ENCODE data around the gene HNRNPUL2.
"Not testable (repeated sequence)": the region's sequence is repeated elsewhere in the genome, so short reads cannot be mapped to it uniquely, and the experiment has no call there.

HNRNPUL2 gene

GRCh38 chr11:62702246-62702645 is 25.0 kb downstream of the HNRNPUL2 start:
- DNase-seq: no peak

- peak; percentile 52 to 61 (median 56) for DNase-seq
These were observed 32.6 kb downstream of the HNRNPUL2 start for GRCh38 chr11:62694455-62695167.

DNA sequence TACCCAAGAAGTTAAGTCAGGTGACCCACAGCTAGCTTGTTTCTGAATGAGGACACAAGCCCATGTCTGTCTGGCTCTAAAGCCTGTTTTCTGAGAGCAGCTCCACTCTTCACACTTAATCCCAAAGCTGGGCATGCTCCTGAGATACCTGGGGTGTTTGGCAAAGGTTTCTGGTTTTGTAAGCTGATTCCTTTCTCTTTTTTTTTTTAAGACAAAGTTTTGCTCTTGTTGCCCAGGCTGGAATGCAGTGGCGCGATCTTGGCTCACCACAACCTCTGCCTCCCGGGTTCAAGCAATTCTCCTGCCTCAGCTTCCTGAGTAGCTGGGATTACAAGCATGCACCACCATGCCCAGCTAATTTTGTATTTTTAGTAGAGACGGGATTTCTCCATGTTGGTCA is 33.6 kb downstream of the HNRNPUL2 start:
- DNase-seq: not testable (repeated sequence)

DNA sequence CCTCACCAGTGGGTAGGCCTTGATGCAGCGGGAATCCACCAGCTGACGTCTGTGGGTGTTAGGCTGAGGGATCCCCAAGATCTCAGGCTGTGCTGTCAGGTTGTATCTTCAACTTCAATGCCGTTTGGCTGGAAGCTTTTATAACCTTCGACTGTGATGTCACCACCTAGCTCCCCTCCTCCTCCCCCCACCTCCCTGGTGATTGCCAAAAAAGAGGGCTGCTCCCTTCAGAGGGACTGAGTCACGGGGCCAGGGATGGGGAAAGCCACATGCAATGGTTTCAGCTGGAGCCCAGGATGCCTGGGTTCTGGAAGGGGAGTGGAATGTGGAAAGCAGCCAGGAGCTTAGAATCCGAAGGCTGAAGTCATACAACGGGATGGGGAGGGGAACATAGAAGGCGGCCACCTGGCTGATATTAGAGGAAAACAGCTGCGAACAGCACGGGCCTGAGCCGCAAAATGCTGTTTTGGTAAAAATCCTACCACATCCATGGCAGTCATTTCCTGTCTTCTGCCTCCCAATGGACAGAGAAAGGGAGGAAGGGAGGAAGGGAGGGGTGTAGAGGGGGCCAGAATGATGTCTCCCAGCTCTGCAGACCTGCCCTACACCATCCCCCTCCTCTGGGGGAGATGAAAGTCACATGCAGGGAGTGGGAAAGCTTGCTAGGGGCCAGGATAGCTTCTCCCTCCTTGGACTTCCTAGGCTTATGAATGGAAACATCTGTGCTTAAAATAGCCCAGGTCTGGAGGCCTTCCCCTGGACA is 37.7 kb downstream of the HNRNPUL2 start, which contains the start of gene LRRN4CL:
LRRN4CL (minus strand) TSS at position 110 of the 763 bp plus-strand sequence. CDS start 1,022 bp downstream, outside the sequence.
- no peak for DNase-seq

DNA sequence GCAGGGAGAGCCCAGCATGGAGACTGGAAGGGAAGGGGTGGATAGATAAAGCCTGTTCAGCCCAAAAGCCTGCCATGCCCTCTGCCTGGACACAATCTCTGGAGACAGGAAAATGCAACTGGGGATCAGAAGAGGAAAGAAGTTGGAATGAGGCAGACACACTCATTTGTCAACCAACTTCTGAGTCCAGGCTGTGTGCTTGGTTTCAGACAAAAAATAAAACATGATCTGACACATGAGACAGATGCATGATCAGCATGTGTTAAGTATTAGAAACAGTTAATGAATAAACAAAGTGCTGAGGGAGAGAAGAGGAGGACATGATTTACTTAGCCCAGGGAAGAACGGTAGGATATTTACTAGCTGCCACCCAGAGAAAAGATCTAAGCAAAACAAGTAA is 38.8 kb downstream of the HNRNPUL2 start:
- no peak for DNase-seq

DNA sequence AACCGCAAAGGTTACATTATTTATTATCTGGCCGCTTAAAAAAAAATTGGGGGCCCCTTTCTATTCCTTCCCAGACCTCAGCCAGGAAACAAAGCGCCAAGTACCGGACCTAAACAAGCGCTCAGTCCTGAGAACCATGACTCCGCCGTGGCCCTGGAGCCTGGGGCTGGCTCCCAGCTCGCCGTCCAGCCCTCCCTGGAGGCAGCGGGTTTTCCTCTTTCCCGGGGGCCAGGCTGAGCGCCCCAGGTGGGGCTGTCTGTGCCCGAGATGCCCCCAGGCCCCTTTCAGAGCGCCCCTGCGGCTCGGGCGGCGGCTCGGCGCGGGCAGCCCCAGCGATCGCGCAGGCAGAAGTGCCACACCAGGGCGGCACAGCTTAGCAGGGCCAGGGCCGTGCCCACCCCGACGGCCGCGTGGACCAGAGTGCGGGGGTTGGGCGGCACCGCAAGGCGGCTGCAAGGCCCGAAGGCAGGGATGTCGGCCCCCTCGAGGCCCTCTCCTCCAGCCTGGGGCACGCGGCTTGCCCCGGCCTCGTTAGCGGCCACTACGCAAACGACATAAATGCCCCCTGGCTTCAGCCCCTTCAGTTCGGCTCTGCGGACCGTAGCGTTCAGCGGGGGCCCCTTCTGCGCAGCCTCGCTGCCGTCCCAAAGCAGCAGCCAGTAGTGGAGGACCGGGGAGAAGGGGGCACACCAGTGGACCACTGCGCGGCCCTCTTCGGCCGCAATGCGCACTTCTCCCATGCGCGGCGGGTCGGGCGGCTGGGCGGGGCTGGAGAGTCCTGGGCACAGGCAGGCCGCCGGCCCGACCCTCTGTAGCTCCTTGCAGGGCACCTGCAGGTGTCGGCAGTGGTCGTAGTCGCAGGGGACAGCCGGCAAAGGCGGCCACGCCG is 39.5 kb downstream of the HNRNPUL2 start:
- no peak for DNase-seq

DNA sequence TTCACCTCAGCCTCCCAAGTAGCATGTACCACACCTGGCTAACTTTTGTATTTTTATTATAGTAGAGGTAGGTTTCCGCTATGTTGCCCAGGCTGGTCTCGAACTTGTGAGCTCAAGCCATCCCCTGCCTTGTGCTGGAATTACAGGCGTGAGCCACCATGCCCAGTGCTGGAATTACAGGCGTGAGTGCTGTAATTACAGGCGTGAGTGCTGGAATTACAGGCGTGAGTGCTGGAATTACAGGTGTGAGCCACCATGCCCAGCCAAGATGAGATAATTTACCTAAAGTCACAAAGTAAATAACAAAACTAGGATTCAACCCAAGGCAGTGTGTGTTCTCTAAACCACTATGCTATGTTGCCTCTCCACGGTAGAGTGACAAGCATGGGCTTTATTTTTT is 44.7 kb downstream of the HNRNPUL2 start:
- DNase-seq: no peak

GRCh38 chr11:62680825-62681240 is 46.4 kb downstream of the HNRNPUL2 start:
- DNase-seq: peak in 1 of 4 experiments; percentile 21

DNA sequence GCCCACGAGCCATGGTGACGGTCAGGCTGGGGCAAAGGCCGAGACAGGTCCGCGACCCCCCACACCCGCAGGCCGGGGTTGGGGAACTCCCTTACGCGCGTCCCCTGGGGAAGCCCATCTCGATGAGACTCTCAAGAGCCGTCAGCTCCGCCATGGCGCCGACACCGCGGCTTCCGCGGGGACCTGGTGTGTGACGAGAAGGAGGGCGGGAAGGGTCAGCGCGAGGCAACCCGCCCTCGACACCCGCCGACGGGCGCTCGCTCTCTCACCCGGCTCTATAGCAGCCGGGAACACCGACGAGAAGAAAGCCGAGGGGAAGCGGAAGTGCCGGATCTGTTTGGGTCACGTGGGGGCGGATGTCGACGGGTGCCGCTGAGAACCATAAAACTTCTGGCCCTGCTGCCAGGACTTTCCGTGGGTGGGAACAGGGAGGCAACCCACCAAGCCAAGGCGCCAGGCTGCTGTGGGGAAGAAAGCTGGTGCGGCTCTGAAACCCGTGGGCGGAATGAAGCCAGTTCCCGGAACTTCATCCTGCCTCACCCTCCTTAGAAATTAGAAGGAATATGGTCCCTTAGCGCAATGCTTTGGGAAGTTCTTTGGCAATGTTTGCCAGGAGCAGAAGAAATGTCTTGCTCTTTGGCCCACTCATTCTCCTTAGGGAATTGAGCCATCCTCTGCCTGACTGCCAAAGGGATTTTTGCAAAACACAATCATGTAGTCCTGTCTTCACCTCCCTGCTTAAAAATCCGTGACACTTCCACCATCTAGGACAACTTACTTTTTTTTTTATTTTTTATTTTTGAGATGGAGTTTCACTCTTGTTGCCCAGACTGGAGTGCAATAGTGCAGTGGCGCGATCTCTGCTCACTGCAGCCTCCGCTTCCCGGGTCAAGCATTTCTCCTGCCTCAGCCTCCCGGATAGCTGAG is 48.2 kb downstream of the HNRNPUL2 start, which contains the start of gene UBXN1:
UBXN1 (minus strand) TSS at position 304 of the 927 bp plus-strand sequence; CDS start at position 154, 150 bp downstream.
- DNase-seq: peak; percentile 64 to 75 (median 70)

DNA sequence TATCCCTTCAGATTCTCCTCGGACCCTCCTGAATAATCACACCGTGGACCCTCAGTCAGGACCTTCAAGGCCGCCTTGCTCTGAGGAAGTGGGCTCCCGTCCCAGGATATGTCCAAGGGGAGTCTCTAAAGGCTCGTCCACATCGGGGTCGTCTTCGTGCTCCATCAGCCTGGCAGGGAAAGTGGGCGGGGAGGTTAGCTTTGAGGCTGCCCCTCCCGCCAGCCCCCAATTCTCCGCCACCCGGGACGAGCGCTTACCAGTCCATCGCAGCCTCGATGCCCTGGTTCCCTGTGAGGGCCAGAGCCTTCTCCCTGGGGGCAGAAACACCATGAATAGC is 48.9 kb downstream of the HNRNPUL2 start:
- DNase-seq: no peak

- DNase-seq: no peak
These were observed 49.5 kb downstream of the HNRNPUL2 start for GRCh38 chr11:62677714-62678113.

GRCh38 chr11:62677156-62677555 is 50.1 kb downstream of the HNRNPUL2 start:
- no peak for DNase-seq

GRCh38 chr11:62676698-62677097 is 50.6 kb downstream of the HNRNPUL2 start:
- no peak for DNase-seq

GRCh38 chr11:62675415-62675814 is 51.8 kb downstream of the HNRNPUL2 start:
- not testable (repeated sequence) for DNase-seq

DNA sequence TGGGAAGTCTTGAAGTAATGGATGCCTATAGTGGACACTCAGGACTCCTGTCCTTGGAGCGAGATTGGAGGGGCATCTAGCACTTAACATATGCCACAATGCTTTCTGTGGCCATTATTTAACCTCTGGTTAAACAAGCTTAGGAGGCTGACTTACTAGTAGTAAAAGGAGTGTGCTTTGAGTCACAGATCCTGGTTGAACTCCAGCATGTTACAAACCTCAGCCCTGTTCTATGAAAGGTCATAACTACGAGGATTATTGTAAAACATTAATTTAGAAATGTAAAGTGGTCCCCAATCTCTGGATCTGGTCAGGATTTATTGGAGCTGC is 54.1 kb downstream of the HNRNPUL2 start:
- no peak for DNase-seq

DNA sequence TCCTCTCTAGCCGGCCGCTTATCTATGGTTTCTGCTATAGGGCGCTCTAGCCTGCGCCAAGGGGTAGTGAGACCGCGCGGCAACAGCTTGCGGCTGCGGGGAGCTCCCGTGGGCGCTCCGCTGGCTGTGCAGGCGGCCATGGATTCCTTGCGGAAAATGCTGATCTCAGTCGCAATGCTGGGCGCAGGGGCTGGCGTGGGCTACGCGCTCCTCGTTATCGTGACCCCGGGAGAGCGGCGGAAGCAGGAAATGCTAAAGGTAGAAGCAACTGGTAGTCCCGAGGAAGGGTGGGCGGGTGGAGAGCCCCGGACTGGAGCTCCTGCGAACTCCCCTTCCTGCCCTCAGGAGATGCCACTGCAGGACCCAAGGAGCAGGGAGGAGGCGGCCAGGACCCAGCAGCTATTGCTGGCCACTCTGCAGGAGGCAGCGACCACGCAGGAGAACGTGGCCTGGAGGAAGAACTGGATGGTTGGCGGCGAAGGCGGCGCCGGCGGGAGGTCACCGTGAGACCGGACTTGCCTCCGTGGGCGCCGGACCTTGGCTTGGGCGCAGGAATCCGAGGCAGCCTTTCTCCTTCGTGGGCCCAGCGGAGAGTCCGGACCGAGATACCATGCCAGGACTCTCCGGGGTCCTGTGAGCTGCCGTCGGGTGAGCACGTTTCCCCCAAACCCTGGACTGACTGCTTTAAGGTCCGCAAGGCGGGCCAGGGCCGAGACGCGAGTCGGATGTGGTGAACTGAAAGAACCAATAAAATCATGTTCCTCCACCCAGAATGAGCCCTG is 55.5 kb downstream of the HNRNPUL2 start, which contains the start of the genes LBHD1 and UQCC3:
LBHD1 (minus strand) TSS at position 660 of the 782 bp plus-strand sequence. CDS start 2,236 bp downstream, outside the sequence.
UQCC3 (plus strand) TSS at position 66 of the 782 bp plus-strand sequence; CDS start at position 139, 73 bp downstream.
- peak; percentile 38 to 60 (median 43) for DNase-seq

- no peak for DNase-seq
These were observed 56.0 kb downstream of the HNRNPUL2 start for GRCh38 chr11:62671236-62671607.

DNA sequence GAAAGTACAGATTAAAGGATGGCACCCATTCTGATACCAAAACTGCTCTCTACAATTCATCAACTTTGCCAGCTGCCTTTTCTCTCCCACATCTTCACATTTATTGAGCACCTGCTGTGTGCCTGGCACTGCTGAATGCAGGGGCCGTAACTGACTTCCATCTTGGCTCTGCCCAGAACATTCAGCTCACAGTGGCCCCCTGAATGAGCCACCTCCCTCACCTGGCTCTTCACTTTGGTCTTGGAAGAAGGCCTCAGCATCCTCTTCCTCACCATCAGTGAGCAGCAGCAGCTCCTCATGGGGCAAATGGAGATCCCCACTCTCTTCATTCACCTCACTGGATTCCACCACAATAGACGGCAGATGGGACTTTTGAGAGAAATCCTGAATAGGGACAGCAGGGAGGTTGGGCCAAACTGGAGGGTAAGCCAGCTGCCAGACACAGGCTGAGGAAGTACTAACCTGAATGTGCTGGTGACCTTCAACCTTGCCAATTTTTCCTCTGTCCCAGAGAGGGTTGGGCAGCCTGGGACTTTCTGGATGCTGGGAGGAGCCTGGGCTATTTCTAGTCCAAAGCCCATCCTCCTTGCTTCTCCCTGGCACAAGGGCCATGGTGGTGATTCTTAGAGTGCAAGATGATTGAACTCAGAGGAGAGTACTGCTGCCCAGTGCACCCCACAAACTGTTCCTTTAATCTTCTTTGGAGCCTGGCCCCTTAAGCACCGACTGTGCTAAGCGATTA is 57.7 kb downstream of the HNRNPUL2 start:
- no peak for DNase-seq

- no peak for DNase-seq
These were observed 59.8 kb downstream of the HNRNPUL2 start for GRCh38 chr11:62667460-62667859.

GRCh38 chr11:62666259-62666926 is 60.9 kb downstream of the HNRNPUL2 start:
- DNase-seq: no peak

Data from activated CD4-positive, CD25-positive, alpha-beta regulatory T cell (primary cell).